Measurements from ENCODE around the gene MAP3K7CL. TPM values are rescaled to one million over a fixed set of nuclear protein-coding genes. Genes with fewer than 3 reads are reported as not detected.

The MAP3K7CL gene
- total RNA-seq, 2 experiments from 2014 or later = 3.4 to 4.4 TPM

- ChIA-PET CTCF (interaction anchor here (1.8 kb wide), 1 partner anchor 21 kb away, joined by 5 read pairs; no protein-coding TSS in a partner anchor), POLR2A (no interaction called here)
- no peak for DNase-seq
- no peak overlapping the region for H3K27ac Mint-ChIP-seq
- peaks cover 6% of the 10 kb centered on the region for H3K9me3 Mint-ChIP-seq (ENCODE audit: insufficient read depth)
- no peak for ATAC-seq
- no peaks in the 10 kb centered on the region for H3K27me3 Mint-ChIP-seq (ENCODE audit: low read depth)
- H3K4me1 Mint-ChIP-seq (ENCODE audit: low read depth) = peaks cover 13% of the 10 kb centered on the region
- peaks cover 13% of the 10 kb centered on the region for H3K36me3 Mint-ChIP-seq (ENCODE audit: low read depth)
- no peak overlapping the region for H3K4me3 Mint-ChIP-seq
These were observed 44.2 kb downstream of the MAP3K7CL start for GRCh38 chr21:29174607-29175013.

- Mint-ChIP-seq H3K4me3 (no peak overlapping the region), H3K27me3 (ENCODE audit: low read depth) (no peaks in the 10 kb centered on the region), H3K9me3 (ENCODE audit: insufficient read depth) (no peaks in the 10 kb centered on the region), H3K27ac (no peak overlapping the region), H3K36me3 (ENCODE audit: low read depth) (peaks cover 7% of the 10 kb centered on the region), H3K4me1 (ENCODE audit: low read depth) (peaks cover 6% of the 10 kb centered on the region)
- CTCF ChIA-PET = no interaction called here
- POLR2A ChIA-PET = no interaction called here
- ATAC-seq (no peak), DNase-seq (no peak)
These were observed 45.1 kb downstream of the MAP3K7CL start for GRCh38 chr21:29175408-29176134.

GRCh38 chr21:29176471-29177120, 46.2 kb downstream of the MAP3K7CL start:
- H3K27ac Mint-ChIP-seq = no peak overlapping the region
- peaks cover 2% of the 10 kb centered on the region for H3K36me3 Mint-ChIP-seq (ENCODE audit: low read depth)
- H3K4me3 Mint-ChIP-seq = no peak overlapping the region
- peaks cover 2% of the 10 kb centered on the region for H3K4me1 Mint-ChIP-seq (ENCODE audit: low read depth)
- no peaks in the 10 kb centered on the region for H3K27me3 Mint-ChIP-seq (ENCODE audit: low read depth)
- CTCF ChIA-PET = no interaction called here
- ATAC-seq (no peak), DNase-seq (no peak)
- no peaks in the 10 kb centered on the region for H3K9me3 Mint-ChIP-seq (ENCODE audit: insufficient read depth)
- POLR2A ChIA-PET = no interaction called here

GRCh38 chr21:29177800-29178199, 47.4 kb downstream of the MAP3K7CL start:
- Mint-ChIP-seq H3K27ac (no peak overlapping the region), H3K27me3 (ENCODE audit: low read depth) (no peaks in the 10 kb centered on the region)
- ATAC-seq = no peak

GRCh38 chr21:29178926-29179325, 48.5 kb downstream of the MAP3K7CL start:
- Mint-ChIP-seq H3K4me3 (no peak overlapping the region), H3K4me1 (ENCODE audit: low read depth) (peaks cover 6% of the 10 kb centered on the region), H3K27me3 (ENCODE audit: low read depth) (no peaks in the 10 kb centered on the region), H3K27ac (no peak overlapping the region), H3K36me3 (ENCODE audit: low read depth) (no peaks in the 10 kb centered on the region), H3K9me3 (ENCODE audit: insufficient read depth) (no peaks in the 10 kb centered on the region)
- ChIA-PET CTCF (no interaction called here), POLR2A (no interaction called here)
- DNase-seq = no peak
- no peak for ATAC-seq

More at GRCh38 chr21:29177800-29178199, 47.4 kb downstream of the MAP3K7CL start:
- H3K4me3 Mint-ChIP-seq = no peak overlapping the region
- no peaks in the 10 kb centered on the region for H3K9me3 Mint-ChIP-seq (ENCODE audit: insufficient read depth)
- POLR2A ChIA-PET = no interaction called here
- peaks cover 6% of the 10 kb centered on the region for H3K4me1 Mint-ChIP-seq (ENCODE audit: low read depth)
- CTCF ChIA-PET = interaction anchor here (0.6 kb wide), 1 partner anchor 19 kb away, joined by 3 read pairs; no protein-coding TSS in a partner anchor
- no peak for DNase-seq
- H3K36me3 Mint-ChIP-seq (ENCODE audit: low read depth) = no peaks in the 10 kb centered on the region

- no peaks in the 10 kb centered on the region for H3K36me3 Mint-ChIP-seq (ENCODE audit: low read depth)
- no peak overlapping the region for H3K4me3 Mint-ChIP-seq
- ChIA-PET CTCF (no interaction called here), POLR2A (no interaction called here)
- ATAC-seq = no peak
- H3K27me3 Mint-ChIP-seq (ENCODE audit: low read depth) = no peaks in the 10 kb centered on the region
- no peaks in the 10 kb centered on the region for H3K9me3 Mint-ChIP-seq (ENCODE audit: insufficient read depth)
- DNase-seq = no peak
- H3K27ac Mint-ChIP-seq = no peak overlapping the region
- H3K4me1 Mint-ChIP-seq (ENCODE audit: low read depth) = peaks cover 6% of the 10 kb centered on the region
These were observed 49.1 kb downstream of the MAP3K7CL start for GRCh38 chr21:29179503-29179902.

- ATAC-seq (no peak), DNase-seq (no peak)
These were observed 51.5 kb downstream of the MAP3K7CL start for GRCh38 chr21:29181799-29182470.

GRCh38 chr21:29182691-29183092, 52.2 kb downstream of the MAP3K7CL start:
- H3K4me1 Mint-ChIP-seq (ENCODE audit: low read depth) = peaks cover 6% of the 10 kb centered on the region
- H3K27me3 Mint-ChIP-seq (ENCODE audit: low read depth) = no peaks in the 10 kb centered on the region
- H3K27ac Mint-ChIP-seq = no peak overlapping the region
- DNase-seq (no peak), ATAC-seq (no peak)
- CTCF ChIA-PET = interaction anchor here (0.9 to 1.5 kb wide), 3 partner anchors 9 to 165 kb away, joined by 3 read pairs; no protein-coding TSS in a partner anchor
- POLR2A ChIA-PET = no interaction called here
- H3K36me3 Mint-ChIP-seq (ENCODE audit: low read depth) = no peaks in the 10 kb centered on the region
- H3K4me3 Mint-ChIP-seq = no peak overlapping the region
- no peaks in the 10 kb centered on the region for H3K9me3 Mint-ChIP-seq (ENCODE audit: insufficient read depth)

More at GRCh38 chr21:29181799-29182470, 51.5 kb downstream of the MAP3K7CL start:
- ChIA-PET POLR2A (no interaction called here), CTCF (interaction anchor here (0.9 to 1.5 kb wide), 3 partner anchors 8 to 166 kb away, joined by 3 read pairs; no protein-coding TSS in a partner anchor)
- H3K9me3 Mint-ChIP-seq (ENCODE audit: insufficient read depth) = no peaks in the 10 kb centered on the region
- no peaks in the 10 kb centered on the region for H3K36me3 Mint-ChIP-seq (ENCODE audit: low read depth)
- no peak overlapping the region for H3K4me3 Mint-ChIP-seq
- peaks cover 6% of the 10 kb centered on the region for H3K4me1 Mint-ChIP-seq (ENCODE audit: low read depth)
- no peaks in the 10 kb centered on the region for H3K27me3 Mint-ChIP-seq (ENCODE audit: low read depth)
- H3K27ac Mint-ChIP-seq = no peak overlapping the region

- Mint-ChIP-seq H3K9me3 (ENCODE audit: insufficient read depth) (no peaks in the 10 kb centered on the region), H3K36me3 (ENCODE audit: low read depth) (no peaks in the 10 kb centered on the region), H3K4me1 (ENCODE audit: low read depth) (peaks cover 6% of the 10 kb centered on the region), H3K27ac (no peak overlapping the region), H3K27me3 (ENCODE audit: low read depth) (no peaks in the 10 kb centered on the region), H3K4me3 (no peak overlapping the region)
- ChIA-PET CTCF (no interaction called here), POLR2A (no interaction called here)
- DNase-seq (no peak), ATAC-seq (no peak)
These were observed 53.6 kb downstream of the MAP3K7CL start for GRCh38 chr21:29184037-29184436.

- Mint-ChIP-seq H3K36me3 (ENCODE audit: low read depth) (no peaks in the 10 kb centered on the region), H3K27ac (no peak overlapping the region), H3K4me3 (no peak overlapping the region), H3K9me3 (ENCODE audit: insufficient read depth) (no peaks in the 10 kb centered on the region), H3K27me3 (ENCODE audit: low read depth) (no peaks in the 10 kb centered on the region), H3K4me1 (ENCODE audit: low read depth) (peaks cover 6% of the 10 kb centered on the region)
- CTCF ChIA-PET = no interaction called here
- no peak for DNase-seq
- POLR2A ChIA-PET = no interaction called here
- ATAC-seq = no peak
These were observed 54.7 kb downstream of the MAP3K7CL start for GRCh38 chr21:29185172-29185571.

- Mint-ChIP-seq H3K9me3 (ENCODE audit: insufficient read depth) (no peaks in the 10 kb centered on the region), H3K27ac (no peak overlapping the region), H3K4me3 (no peak overlapping the region), H3K36me3 (ENCODE audit: low read depth) (no peaks in the 10 kb centered on the region), H3K4me1 (ENCODE audit: low read depth) (peaks cover 6% of the 10 kb centered on the region), H3K27me3 (ENCODE audit: low read depth) (no peaks in the 10 kb centered on the region)
- ATAC-seq (no peak), DNase-seq (no peak)
- ChIA-PET POLR2A (no interaction called here), CTCF (no interaction called here)
These were observed 55.2 kb downstream of the MAP3K7CL start for GRCh38 chr21:29185633-29186032.

GRCh38 chr21:29186246-29186645, 55.8 kb downstream of the MAP3K7CL start:
- H3K27ac Mint-ChIP-seq = no peak overlapping the region
- H3K9me3 Mint-ChIP-seq (ENCODE audit: insufficient read depth) = no peaks in the 10 kb centered on the region
- DNase-seq = no peak
- no peaks in the 10 kb centered on the region for H3K36me3 Mint-ChIP-seq (ENCODE audit: low read depth)
- no peak for ATAC-seq
- ChIA-PET CTCF (no interaction called here), POLR2A (no interaction called here)
- H3K4me3 Mint-ChIP-seq = no peak overlapping the region
- H3K27me3 Mint-ChIP-seq (ENCODE audit: low read depth) = no peaks in the 10 kb centered on the region
- H3K4me1 Mint-ChIP-seq (ENCODE audit: low read depth) = peaks cover 6% of the 10 kb centered on the region
